Measurements from ENCODE around the gene DIAPH2.

Gene DIAPH2

GRCh38 chrX:97602465-97603258, 918.0 kb downstream of the DIAPH2 start:
- no peaks in the 10 kb centered on the region for H3K9me3 ChIP-seq (replicated peaks; ENCODE audit: insufficient read depth, low read length)
- no peaks in the 10 kb centered on the region for H3K9me2 ChIP-seq (replicated peaks; ENCODE audit: insufficient read depth, low read length)
- no peak overlapping the region for H3K4me2 ChIP-seq (ENCODE audit: low read depth, low read length)
- H3K4me1 ChIP-seq (ENCODE audit: low read length), result no peaks in the 10 kb centered on the region
- no peaks in the 10 kb centered on the region for H3F3A ChIP-seq (ENCODE audit: insufficient read depth, low read length)
- H3K4me3 ChIP-seq (ENCODE audit: low read length), result no peak overlapping the region
- H2AFZ ChIP-seq (ENCODE audit: low read length), result no peak overlapping the region
- no peaks in the 10 kb centered on the region for H3K79me2 ChIP-seq (ENCODE audit: low read length)
- DNase-seq, result no peak
- H3K27ac ChIP-seq (ENCODE audit: low read length), result no peak overlapping the region
- no peaks in the 10 kb centered on the region for H3K27me3 ChIP-seq (replicated peaks; ENCODE audit: insufficient read depth, low read length)
- no peaks in the 10 kb centered on the region for H3K36me3 ChIP-seq (replicated peaks; ENCODE audit: insufficient read depth, low read length)
- H4K20me1 ChIP-seq (ENCODE audit: insufficient read depth, low read length), result no peaks in the 10 kb centered on the region
- TF ChIP-seq EZH2phosphoT487 (IDR thresholded peaks at IDR 0.05; ENCODE audit: low read length) (no peak), EZH2 (optimal IDR thresholded peaks at IDR 0.05; ENCODE audit: low read depth, low read length) (no peak)
- no peak overlapping the region for H3K9ac ChIP-seq (ENCODE audit: low read length)

- H3F3A ChIP-seq (ENCODE audit: insufficient read depth, low read length), result no peaks in the 10 kb centered on the region
- no peak overlapping the region for H3K27ac ChIP-seq (ENCODE audit: low read length)
- H3K36me3 ChIP-seq (replicated peaks; ENCODE audit: insufficient read depth, low read length), result no peaks in the 10 kb centered on the region
- H2AFZ ChIP-seq (ENCODE audit: low read length), result no peak overlapping the region
- TF ChIP-seq CTCF (IDR thresholded peaks at IDR 0.05; ENCODE audit: low read length) (no peak), EZH2phosphoT487 (IDR thresholded peaks at IDR 0.05; ENCODE audit: low read length) (no peak), EZH2 (optimal IDR thresholded peaks at IDR 0.05; ENCODE audit: low read depth, low read length) (no peak)
- H3K4me3 ChIP-seq (ENCODE audit: low read length), result no peak overlapping the region
- H3K4me2 ChIP-seq (ENCODE audit: low read depth, low read length), result no peak overlapping the region
- no peaks in the 10 kb centered on the region for H3K27me3 ChIP-seq (replicated peaks; ENCODE audit: insufficient read depth, low read length)
- no peaks in the 10 kb centered on the region for H3K9me3 ChIP-seq (replicated peaks; ENCODE audit: insufficient read depth, low read length)
- H3K79me2 ChIP-seq (ENCODE audit: low read length), result no peaks in the 10 kb centered on the region
- H3K9me2 ChIP-seq (replicated peaks; ENCODE audit: insufficient read depth, low read length), result no peaks in the 10 kb centered on the region
- no peak overlapping the region for H3K9ac ChIP-seq (ENCODE audit: low read length)
- DNase-seq, result no peak
- H4K20me1 ChIP-seq (ENCODE audit: insufficient read depth, low read length), result no peaks in the 10 kb centered on the region
- H3K4me1 ChIP-seq (ENCODE audit: low read length), result no peaks in the 10 kb centered on the region
These were observed 920.6 kb downstream of the DIAPH2 start for GRCh38 chrX:97605271-97605670.

GRCh38 chrX:97609357-97609756, 924.7 kb downstream of the DIAPH2 start:
- no peak for DNase-seq
- no peaks in the 10 kb centered on the region for H3K27me3 ChIP-seq (replicated peaks; ENCODE audit: insufficient read depth, low read length)
- no peaks in the 10 kb centered on the region for H4K20me1 ChIP-seq (ENCODE audit: insufficient read depth, low read length)
- TF ChIP-seq EZH2 (optimal IDR thresholded peaks at IDR 0.05; ENCODE audit: low read depth, low read length) (no peak), EZH2phosphoT487 (IDR thresholded peaks at IDR 0.05; ENCODE audit: low read length) (no peak), CTCF (IDR thresholded peaks at IDR 0.05; ENCODE audit: low read length) (no peak)
- no peak overlapping the region for H3K4me2 ChIP-seq (ENCODE audit: low read depth, low read length)
- H3F3A ChIP-seq (ENCODE audit: insufficient read depth, low read length), result no peaks in the 10 kb centered on the region
- H2AFZ ChIP-seq (ENCODE audit: low read length), result no peak overlapping the region
- no peaks in the 10 kb centered on the region for H3K4me1 ChIP-seq (ENCODE audit: low read length)
- H3K9me2 ChIP-seq (replicated peaks; ENCODE audit: insufficient read depth, low read length), result no peaks in the 10 kb centered on the region
- H3K79me2 ChIP-seq (ENCODE audit: low read length), result no peaks in the 10 kb centered on the region
- no peak overlapping the region for H3K27ac ChIP-seq (ENCODE audit: low read length)
- H3K9me3 ChIP-seq (replicated peaks; ENCODE audit: insufficient read depth, low read length), result no peaks in the 10 kb centered on the region
- H3K9ac ChIP-seq (ENCODE audit: low read length), result no peak overlapping the region
- no peaks in the 10 kb centered on the region for H3K36me3 ChIP-seq (replicated peaks; ENCODE audit: insufficient read depth, low read length)
- H3K4me3 ChIP-seq (ENCODE audit: low read length), result no peak overlapping the region

- H3F3A ChIP-seq (ENCODE audit: insufficient read depth, low read length), result no peaks in the 10 kb centered on the region
- TF ChIP-seq EZH2phosphoT487 (IDR thresholded peaks at IDR 0.05; ENCODE audit: low read length), result no peak
- no peak for TF ChIP-seq CTCF (IDR thresholded peaks at IDR 0.05; ENCODE audit: low read length)
- no peak for TF ChIP-seq EZH2 (optimal IDR thresholded peaks at IDR 0.05; ENCODE audit: low read depth, low read length)
- H3K27me3 ChIP-seq (replicated peaks; ENCODE audit: insufficient read depth, low read length), result no peaks in the 10 kb centered on the region
- no peak overlapping the region for H3K4me2 ChIP-seq (ENCODE audit: low read depth, low read length)
- no peaks in the 10 kb centered on the region for H3K79me2 ChIP-seq (ENCODE audit: low read length)
- H2AFZ ChIP-seq (ENCODE audit: low read length), result no peak overlapping the region
- H3K9me2 ChIP-seq (replicated peaks; ENCODE audit: insufficient read depth, low read length), result no peaks in the 10 kb centered on the region
- H3K36me3 ChIP-seq (replicated peaks; ENCODE audit: insufficient read depth, low read length), result no peaks in the 10 kb centered on the region
- no peaks in the 10 kb centered on the region for H3K4me1 ChIP-seq (ENCODE audit: low read length)
- DNase-seq, result no peak
- no peaks in the 10 kb centered on the region for H3K9me3 ChIP-seq (replicated peaks; ENCODE audit: insufficient read depth, low read length)
- H3K27ac ChIP-seq (ENCODE audit: low read length), result no peak overlapping the region
- H3K9ac ChIP-seq (ENCODE audit: low read length), result no peak overlapping the region
- H3K4me3 ChIP-seq (ENCODE audit: low read length), result no peak overlapping the region
- no peaks in the 10 kb centered on the region for H4K20me1 ChIP-seq (ENCODE audit: insufficient read depth, low read length)
These were observed 925.3 kb downstream of the DIAPH2 start for GRCh38 chrX:97609938-97610337.
